H9 (cell line): ENCODE data around the gene TMEM183A. TPM values are rescaled to one million over a fixed set of nuclear protein-coding genes. Genes with fewer than 3 reads are reported as not detected.

ENCODE experiments used
- DNase-seq: peaks from one replicate; pipeline ENCODE4 v3.0.0-alpha.2; 2017
- H2AFZ ChIP-seq: one replicate; pipeline ENCODE4 v1.6.1; 2013; ENCODE audit warnings: mild to moderate bottlenecking, low read length, control low read depth, moderate library complexity
- H2AK5ac ChIP-seq: 2 replicates; pipeline ENCODE4 v1.6.1; 2013; ENCODE audit warnings: low read length, control low read depth, mixed read lengths; ENCODE audit not compliant: insufficient read length
- H2BK120ac ChIP-seq: one replicate; pipeline ENCODE4 v1.6.1; 2013; ENCODE audit warnings: low read depth, mild to moderate bottlenecking, low read length, control low read depth, inconsistent platforms; ENCODE audit not compliant: poor library complexity, severe bottlenecking
- H2BK12ac ChIP-seq: 2 replicates; pipeline ENCODE4 v1.6.1; 2013; ENCODE audit warnings: low read length, control low read depth, mixed read lengths, low read depth; ENCODE audit not compliant: insufficient read length
- H2BK15ac ChIP-seq: 2 replicates; pipeline ENCODE4 v1.6.1; 2013; ENCODE audit warnings: low read depth, low read length, control low read depth
- H2BK20ac ChIP-seq: one replicate; pipeline ENCODE4 v1.6.1; 2013; ENCODE audit warnings: low read depth, mild to moderate bottlenecking, low read length, control low read depth, inconsistent platforms; ENCODE audit not compliant: poor library complexity, severe bottlenecking
- H2BK5ac ChIP-seq: 2 replicates; pipeline ENCODE4 v1.6.1; 2013; ENCODE audit warnings: low read length, control low read depth, mixed read lengths; ENCODE audit not compliant: insufficient read length
- H3K14ac ChIP-seq: 2 replicates; pipeline ENCODE4 v1.6.1; 2013; ENCODE audit warnings: low read length, control low read depth; ENCODE audit not compliant: insufficient read depth
- H3K18ac ChIP-seq: 2 replicates; pipeline ENCODE4 v1.6.1; 2013; ENCODE audit warnings: low read depth, mild to moderate bottlenecking, mixed read lengths, low read length, control low read depth; ENCODE audit not compliant: insufficient read length
- H3K23ac ChIP-seq: 2 replicates; pipeline ENCODE4 v1.6.1; 2013; ENCODE audit warnings: low read length, control low read depth, mixed read lengths, low read depth; ENCODE audit not compliant: insufficient read length
- H3K23me2 ChIP-seq: 2 replicates; pipeline ENCODE4 v1.6.1; 2013; ENCODE audit warnings: low read depth, mild to moderate bottlenecking, mixed read lengths, low read length, control low read depth; ENCODE audit not compliant: insufficient read length, poor library complexity, severe bottlenecking
- H3K27ac ChIP-seq: 2 replicates; pipeline ENCODE4 v1.5.1; 2013; ENCODE audit warnings: low read length, control low read depth, mixed read lengths, low read depth; ENCODE audit not compliant: insufficient read length
- H3K27me3 ChIP-seq: 2 replicates; pipeline ENCODE4 v1.6.1; 2013; ENCODE audit warnings: low read length, control low read depth, inconsistent platforms; ENCODE audit not compliant: insufficient read depth
- H3K4ac ChIP-seq: 2 replicates; pipeline ENCODE4 v1.6.1; 2013; ENCODE audit warnings: low read depth, mild to moderate bottlenecking, control low read depth, inconsistent platforms, low read length, moderate library complexity
- H3K4me1 ChIP-seq: 2 replicates; pipeline ENCODE4 v1.6.1; 2013; ENCODE audit warnings: low read length, control low read depth, inconsistent platforms; ENCODE audit not compliant: insufficient read depth
- H3K4me2 ChIP-seq: 2 replicates; pipeline ENCODE4 v1.6.1; 2013; ENCODE audit warnings: low read length, control low read depth, mixed read lengths; ENCODE audit not compliant: insufficient read length, insufficient read depth
- H3K56ac ChIP-seq: 2 replicates; pipeline ENCODE4 v1.6.1; 2013; ENCODE audit warnings: low read depth, mild to moderate bottlenecking, mixed read lengths, low read length, control low read depth; ENCODE audit not compliant: insufficient read length
- H3K79me1 ChIP-seq: 2 replicates; pipeline ENCODE4 v1.6.1; 2013; ENCODE audit warnings: low read depth, mild to moderate bottlenecking, moderate library complexity, low read length, control low read depth, inconsistent platforms; ENCODE audit not compliant: insufficient read depth, poor library complexity, severe bottlenecking
- H3K79me2 ChIP-seq: 2 replicates; pipeline ENCODE4 v1.6.1; 2013; ENCODE audit warnings: low read length, control low read depth, inconsistent platforms; ENCODE audit not compliant: insufficient read depth
- H3K9ac ChIP-seq: 2 replicates; pipeline ENCODE4 v1.6.1; 2013; ENCODE audit warnings: low read length, control low read depth, mixed read lengths; ENCODE audit not compliant: insufficient read length; ENCODE audit errors: extremely low read depth
- H3K9me3 ChIP-seq: one replicate; pipeline ENCODE4 v1.6.1; 2013; ENCODE audit warnings: low read depth, low read length, inconsistent platforms; ENCODE audit not compliant: control insufficient read depth
- H3T11ph ChIP-seq: one replicate; pipeline ENCODE4 v1.6.1; 2013; ENCODE audit warnings: mild to moderate bottlenecking, low read length, control low read depth, inconsistent platforms
- H4K20me1 ChIP-seq: one replicate; pipeline ENCODE4 v1.6.1; 2013; ENCODE audit not compliant: control insufficient read depth, insufficient read length, insufficient read depth
- H4K5ac ChIP-seq: 2 replicates; pipeline ENCODE4 v1.6.1; 2013; ENCODE audit warnings: low read depth, mild to moderate bottlenecking, mixed read lengths, low read length, control low read depth; ENCODE audit not compliant: insufficient read length
- H4K8ac ChIP-seq: replicated peaks from 2 replicates; pipeline ENCODE4 v1.6.1; 2013; ENCODE audit warnings: low read length, control low read depth, mixed read lengths, low read depth; ENCODE audit not compliant: insufficient read length
- H4K91ac ChIP-seq: 2 replicates; pipeline ENCODE4 v1.6.1; 2013; ENCODE audit warnings: low read depth, mild to moderate bottlenecking, moderate library complexity, mixed read lengths, low read length, control low read depth; ENCODE audit not compliant: insufficient read length
- H3K27ac Mint-ChIP-seq, 3 experiments: 2 replicates in 2 of 3; 3 replicates in 1 of 3; pipeline ENCODE4 v1.8.0; 2020 to 2021; ENCODE audit warnings: mixed read lengths in 3 of 3, mild to moderate bottlenecking in 1 of 3, moderate library complexity in 1 of 3
- H3K27me3 Mint-ChIP-seq: 2 replicates; pipeline ENCODE4 v1.8.0; 2021; ENCODE audit warnings: low read depth, mild to moderate bottlenecking, moderate library complexity, mixed read lengths
- H3K36me3 Mint-ChIP-seq, 3 experiments: 2 replicates in 2 of 3; 3 replicates in 1 of 3; pipeline ENCODE4 v1.8.0; 2020 to 2021; ENCODE audit warnings: low read depth in 3 of 3, mixed read lengths in 3 of 3; ENCODE audit not compliant: insufficient read depth in 1 of 3
- H3K4me1 Mint-ChIP-seq, 2 experiments: 2 replicates each; pipeline ENCODE4 v1.8.0; 2020; ENCODE audit warnings: mixed read lengths in 2 of 2
- H3K4me3 Mint-ChIP-seq, 2 experiments: 2 replicates in 1 of 2; 3 replicates in 1 of 2; pipeline ENCODE4 v1.8.0; 2020 to 2021; ENCODE audit warnings: mild to moderate bottlenecking in 2 of 2, mixed read lengths in 2 of 2, moderate library complexity in 1 of 2
- H3K9me3 Mint-ChIP-seq, 2 experiments: 2 replicates in 1 of 2; 3 replicates in 1 of 2; pipeline ENCODE4 v1.8.0; 2020; ENCODE audit warnings: mild to moderate bottlenecking in 2 of 2, mixed read lengths in 2 of 2, moderate library complexity in 1 of 2
- whole genome bisulfite sequencing: extraction: QIAGEN DNeasy Blood & Tissue Kit; methylation state at CpG from one replicate; pipeline ENCODE4 v1.1.7; 2013; ENCODE audit warnings: missing lambda C conversion rate, low lambda C conversion rate, mixed read lengths; ENCODE audit not compliant: insufficient read length; ENCODE audit errors: extremely low coverage; 5-methylcytosine and 5-hydroxymethylcytosine counted together
- total RNA-seq: library from RNA; stranded (reverse); gene quantifications from 2 replicates; pipeline ENCODE4 v1.2.1, GENCODE V29; 2021
- TF ChIP-seq, protein P1 (sequence below): fragments of 200-600 bp; sonication (generic); conservative IDR thresholded peaks from 3 replicates; pipeline ENCODE4 v1.8.0; 2021; ENCODE audit warnings: antibody characterized with exemption, mild to moderate bottlenecking

TMEM183A gene
- total RNA-seq, 1 experiment from 2014 or later: 93.4 TPM

DNA sequence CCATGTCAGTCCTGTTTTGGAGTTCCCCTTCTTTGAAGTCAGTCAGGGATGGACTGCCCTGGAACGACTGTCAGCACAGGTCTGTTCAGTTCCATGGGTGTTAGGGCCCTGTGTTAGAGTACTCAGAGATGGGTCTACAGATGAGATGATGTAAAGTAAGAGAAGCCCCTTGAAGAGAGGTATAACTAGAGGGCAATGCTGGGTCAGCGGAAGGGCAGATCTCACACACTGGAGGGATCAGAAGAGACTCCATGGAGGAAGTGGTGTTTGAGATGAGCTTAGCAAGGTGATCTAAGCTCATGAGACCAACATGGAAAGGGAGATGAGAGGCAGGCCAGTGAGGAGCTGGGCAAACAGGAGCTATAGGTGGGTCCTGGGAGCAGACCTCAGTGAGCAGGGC, 26.7 kb downstream of the TMEM183A start:
- Histone ChIP-seq H3K4me2 (no peak overlapping the region), H3K79me1 (no peaks in the 10 kb centered on the region), H3K27me3 (no peaks in the 10 kb centered on the region), H3K4ac (no peak overlapping the region), H2BK15ac (no peak overlapping the region), H2BK120ac (no peak overlapping the region), H2BK5ac (no peak overlapping the region), H3K27ac (no peak overlapping the region), H3K79me2 (no peaks in the 10 kb centered on the region), H2AK5ac (no peak overlapping the region), H2BK20ac (no peak overlapping the region), H3K9me3 (no peaks in the 10 kb centered on the region), H3K14ac (no peak overlapping the region), H2AFZ (no peak overlapping the region), H3K18ac (no peak overlapping the region), H4K20me1 (peaks cover 2% of the 10 kb centered on the region), H4K8ac (no peak overlapping the region), H3K23me2 (no peaks in the 10 kb centered on the region), H3K23ac (no peak overlapping the region), H3K56ac (no peak overlapping the region), H3K9ac (no peak overlapping the region), H3K4me1 (peaks cover 7% of the 10 kb centered on the region; the same call in 1 of the 2 replicates), H4K91ac (no peak overlapping the region), H2BK12ac (no peak overlapping the region), H4K5ac (no peak overlapping the region), H3T11ph (no peak overlapping the region)
- peaks cover 13 to 18% of the 10 kb centered on the region in 2 experiments for H3K4me1 Mint-ChIP-seq
- no peak for DNase-seq
- H3K27me3 Mint-ChIP-seq: peaks cover 5% of the 10 kb centered on the region
- H3K36me3 Mint-ChIP-seq: peaks cover 0 to 4% (median 0%) of the 10 kb centered on the region in 3 experiments; a peak in 3 of 7 replicates
- no CpG with 5 or more reads among the region's 2 CpGs for WGBS
- H3K27ac Mint-ChIP-seq: no peak overlapping the region; a peak in 1 of 7 replicates
- no peaks in the 10 kb centered on the region for H3K9me3 Mint-ChIP-seq
- TF ChIP-seq, protein P1, sequence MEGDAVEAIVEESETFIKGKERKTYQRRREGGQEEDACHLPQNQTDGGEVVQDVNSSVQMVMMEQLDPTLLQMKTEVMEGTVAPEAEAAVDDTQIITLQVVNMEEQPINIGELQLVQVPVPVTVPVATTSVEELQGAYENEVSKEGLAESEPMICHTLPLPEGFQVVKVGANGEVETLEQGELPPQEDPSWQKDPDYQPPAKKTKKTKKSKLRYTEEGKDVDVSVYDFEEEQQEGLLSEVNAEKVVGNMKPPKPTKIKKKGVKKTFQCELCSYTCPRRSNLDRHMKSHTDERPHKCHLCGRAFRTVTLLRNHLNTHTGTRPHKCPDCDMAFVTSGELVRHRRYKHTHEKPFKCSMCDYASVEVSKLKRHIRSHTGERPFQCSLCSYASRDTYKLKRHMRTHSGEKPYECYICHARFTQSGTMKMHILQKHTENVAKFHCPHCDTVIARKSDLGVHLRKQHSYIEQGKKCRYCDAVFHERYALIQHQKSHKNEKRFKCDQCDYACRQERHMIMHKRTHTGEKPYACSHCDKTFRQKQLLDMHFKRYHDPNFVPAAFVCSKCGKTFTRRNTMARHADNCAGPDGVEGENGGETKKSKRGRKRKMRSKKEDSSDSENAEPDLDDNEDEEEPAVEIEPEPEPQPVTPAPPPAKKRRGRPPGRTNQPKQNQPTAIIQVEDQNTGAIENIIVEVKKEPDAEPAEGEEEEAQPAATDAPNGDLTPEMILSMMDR: no peak
- no peak overlapping the region for H3K4me3 Mint-ChIP-seq
